HepG2 (cell line): ENCODE results near the gene DNAJC1. TPM values are rescaled to one million over a fixed set of nuclear protein-coding genes. Genes with fewer than 3 reads are reported as not detected.

ENCODE experiments used
- ATAC-seq: fragments of 200-7000 bp; cut with Tn5 transposase; 3 replicates; pipeline ENCODE4 v1.9.1; 2020; ENCODE audit warnings: mild to moderate bottlenecking, moderate library complexity
- BruUV-seq: library from RNA; stranded (reverse); fragments of 400-500 nt; replicated peaks from 2 replicates; lab custom pipeline; 2021; lab: Mats Ljungman, UMichigan
- CTCF ChIA-PET: fragments of 300-600 bp; formaldehyde crosslinking; extraction: SDS; loops from one replicate; lab custom pipeline; 2021; ENCODE audit warnings: low total read pairs, inconsistent platforms, low intra/inter-chr PET ratio; lab: Yijun Ruan, JAX
- POLR2A ChIA-PET: fragments of 350-600 bp; sonication (Branson Sonifier 250); formaldehyde crosslinking; loops from one replicate; lab custom pipeline; 2020; ENCODE audit warnings: antibody characterized with exemption, inconsistent platforms; lab: Yijun Ruan, JAX
- DNase-seq: peaks from one replicate; pipeline ENCODE4 v3.0.0-alpha.2; 2015; ENCODE audit warnings: low spot score
- FAIRE-seq: peaks from 3 replicates; lab custom pipeline; 2011; peaks lifted over from hg19 to GRCh38; lab: Jason Lieb, UNC
- H2AFZ ChIP-seq: one replicate; pipeline ENCODE4 v1.6.1; 2011; ENCODE audit warnings: low read length, inconsistent platforms
- H3K27ac ChIP-seq: fragments of 300-600 bp; 3 replicates; pipeline ENCODE4 v1.8.0; 2011; ENCODE audit warnings: mixed run types, mild to moderate bottlenecking, mixed read lengths, low read length, inconsistent platforms; ENCODE audit not compliant: insufficient read depth; ENCODE audit errors: extremely low read length
- H3K27me3 ChIP-seq, 2 experiments: fragments of 200-600 bp in 1 of 2; 2 replicates in 1 of 2; 3 replicates in 1 of 2; pipeline versions ENCODE4 v1.6.0 to v1.8.0; 2011; ENCODE audit warnings: low read length in 2 of 2, mild to moderate bottlenecking in 2 of 2, moderate library complexity in 2 of 2, inconsistent platforms in 1 of 2; ENCODE audit not compliant: insufficient read depth in 2 of 2, control insufficient read depth in 1 of 2
- H3K36me3 ChIP-seq, 2 experiments: fragments of 200-600 bp in 1 of 2; replicated peaks in 1 of 2; 2 replicates in 1 of 2; 3 replicates in 1 of 2; pipeline versions ENCODE4 v1.5.1 to v1.8.0; 2011; ENCODE audit warnings: low read length in 2 of 2, inconsistent platforms in 1 of 2; ENCODE audit not compliant: insufficient read depth in 2 of 2, control insufficient read depth in 1 of 2
- H3K4me1 ChIP-seq: 2 replicates; pipeline ENCODE4 v1.5.1; 2012; ENCODE audit warnings: low read length, inconsistent platforms; ENCODE audit not compliant: insufficient read depth
- H3K4me2 ChIP-seq: 2 replicates; pipeline ENCODE4 v1.6.0; 2011; ENCODE audit warnings: low read depth, low read length, inconsistent platforms
- H3K4me3 ChIP-seq, 3 experiments: fragments of 200-600 bp in 1 of 3; sonication (generic), shearing (Covaris generic) in 1 of 3; replicated peaks in 1 of 3; 2 replicates each; pipeline ENCODE4 v1.5.1; 2011 to 2016; ENCODE audit warnings: low read length in 3 of 3, inconsistent platforms in 2 of 3, low read depth in 2 of 3, mild to moderate bottlenecking in 2 of 3, control low read depth in 1 of 3, mixed read lengths in 1 of 3; ENCODE audit not compliant: insufficient read depth in 1 of 3
- H3K79me2 ChIP-seq: one replicate; pipeline ENCODE4 v1.6.1; 2011; ENCODE audit warnings: low read length, inconsistent platforms; ENCODE audit not compliant: insufficient read depth
- H3K9ac ChIP-seq: 2 replicates; pipeline ENCODE4 v1.6.0; 2011; ENCODE audit warnings: mild to moderate bottlenecking, low read depth, low read length, inconsistent platforms; ENCODE audit not compliant: insufficient read depth
- H3K9me3 ChIP-seq: 2 replicates; pipeline ENCODE4 v1.5.1; 2012; ENCODE audit warnings: mild to moderate bottlenecking, low read length
- H4K20me1 ChIP-seq: 2 replicates; pipeline ENCODE4 v1.6.0; 2011; ENCODE audit warnings: inconsistent platforms, mild to moderate bottlenecking, low read length, moderate library complexity; ENCODE audit not compliant: insufficient read depth
- AHR ChIP-seq: IDR thresholded peaks from 2 replicates; pipeline ENCODE4 v1.6.1; 2018; ENCODE audit warnings: missing genetic modification reagents, missing compliant biosample characterization
- ARNTL ChIP-seq: sonication (generic); formaldehyde crosslinking; IDR thresholded peaks from 2 replicates; pipeline ENCODE4 v1.4.0; 2020; ENCODE audit warnings: mild to moderate bottlenecking, missing genetic modification reagents
- EZH2 ChIP-seq: conservative IDR thresholded peaks from 2 replicates; pipeline ENCODE4 v1.6.1; 2012; ENCODE audit warnings: mild to moderate bottlenecking, low read depth, low read length, moderate library complexity
- HOMEZ ChIP-seq: IDR thresholded peaks from 2 replicates; pipeline ENCODE4 v1.6.1; 2016; ENCODE audit warnings: low read depth
- NFIC ChIP-seq: IDR thresholded peaks from 2 replicates; pipeline ENCODE4 v1.6.1; 2012; ENCODE audit warnings: mild to moderate bottlenecking, low read length, inconsistent platforms
- RXRA ChIP-seq: sonication (generic); formaldehyde crosslinking; IDR thresholded peaks from 2 replicates; pipeline ENCODE4 v1.5.1; 2020; ENCODE audit warnings: missing genetic modification reagents
- SAFB2 ChIP-seq: sonication (generic); formaldehyde crosslinking; IDR thresholded peaks from 2 replicates; pipeline ENCODE4 v1.5.1; 2020; ENCODE audit warnings: missing genetic modification reagents, low read depth, mild to moderate bottlenecking, borderline replicate concordance
- SKI ChIP-seq: fragments of 450-650 bp; IDR thresholded peaks from one replicate; pipeline ENCODE4 v1.6.1; 2018; ENCODE audit warnings: mild to moderate bottlenecking; ENCODE audit not compliant: partially characterized antibody
- SRSF9 ChIP-seq: fragments of 200-400 bp; formaldehyde crosslinking; IDR thresholded peaks from 2 replicates; pipeline ENCODE4 v1.6.1; 2018; ENCODE audit warnings: borderline replicate concordance, mild to moderate bottlenecking, low read depth, low read length; ENCODE audit not compliant: insufficient read depth, poor library complexity, severe bottlenecking
- TEF ChIP-seq: sonication (generic); formaldehyde crosslinking; IDR thresholded peaks from 2 replicates; pipeline ENCODE4 v1.5.0; 2020; ENCODE audit warnings: missing genetic modification reagents
- TSC22D2 ChIP-seq: sonication (generic); formaldehyde crosslinking; IDR thresholded peaks from 2 replicates; pipeline ENCODE4 v1.5.1; 2020; ENCODE audit warnings: missing genetic modification reagents, mild to moderate bottlenecking, borderline replicate concordance
- XBP1 ChIP-seq: sonication (generic); formaldehyde crosslinking; IDR thresholded peaks from 2 replicates; pipeline ENCODE4 v1.5.0; 2020; ENCODE audit warnings: missing genetic modification reagents
- ZC3H4 ChIP-seq: sonication (generic); formaldehyde crosslinking; IDR thresholded peaks from 2 replicates; pipeline ENCODE4 v1.4.0; 2020; ENCODE audit warnings: missing genetic modification reagents, borderline replicate concordance
- ZKSCAN1 ChIP-seq: fragments of 150-350 bp; IDR thresholded peaks from 2 replicates; pipeline ENCODE4 v1.6.1; 2014; ENCODE audit warnings: low read length
- ZNF644 ChIP-seq: IDR thresholded peaks from 2 replicates; pipeline ENCODE4 v1.6.1; 2016; ENCODE audit warnings: low read depth
- ZSCAN12 ChIP-seq: sonication (generic); formaldehyde crosslinking; IDR thresholded peaks from 2 replicates; pipeline ENCODE4 v1.9.0; 2021; ENCODE audit warnings: mild to moderate bottlenecking, missing genetic modification reagents
- WGBS: methylation state at CpG from one replicate; pipeline ENCODE4 v1.1.6; 2017; ENCODE audit warnings: low lambda C conversion rate; 5-methylcytosine and 5-hydroxymethylcytosine counted together
- in situ Hi-C: cut with HindIII; loops from 2 replicates; pipeline ENCODE4 v1.10.0; 2017; ENCODE audit warnings: low pct_unique_long_range_greater_than_20kb; ENCODE audit not compliant: extremely low pct_ligation_motif_present
- intact Hi-C: fragments of 100-400 bp; cut with micrococcal nuclease; formaldehyde crosslinking; loops from one replicate; pipeline ENCODE4 v1.10.0; 2022; ENCODE audit not compliant: unreplicated experiment
- polyA plus RNA-seq, 8 experiments: library from polyadenylated mRNA; depleted of rRNA in 3 of 8; stranded (reverse) in 7 of 8; unstranded in 1 of 8; fragments of >200 nt; fragmentation: Illumina TruSeq in 4 of 8; extraction: Trizol in 4 of 8; gene quantifications; 2 replicates each; pipeline versions ENCODE4 v1.2.1 to v1.2.3, GENCODE V29; 2011 to 2016; ENCODE audit warnings: low read depth in 4 of 8, missing spikeins in 1 of 8, mixed read lengths in 1 of 8; ENCODE audit not compliant: insufficient read depth in 1 of 8
- total RNA-seq, 5 experiments: library from RNA; depleted of rRNA; stranded (reverse); fragments of >200 nt; fragmentation: Illumina TruSeq; extraction: Trizol; gene quantifications; 2 replicates each; pipeline ENCODE4 v1.2.3, GENCODE V29; 2016; ENCODE audit warnings: low read depth in 1 of 5

Gene DNAJC1
- total and polyA plus RNA-seq, 2 of the 13 experiments (the other 11 are each of a cell fraction or from before 2014, with no cell fraction given): 9.9 to 16.6 TPM

GRCh38 chr10:21827308-21827707 is 176.2 kb downstream of the DNAJC1 start (continued):
- no peak for TF ChIP-seq TSC22D2 (CRISPR knock-in tag)
- no peak for TF ChIP-seq NFIC
- no peak for TF ChIP-seq EZH2
- no peak for TF ChIP-seq ZSCAN12 (CRISPR knock-in tag)

- 81% methylated on average over 2 of the region's 2 CpGs for WGBS
- Histone ChIP-seq H3K79me2 (no peaks in the 10 kb centered on the region), H3K27ac (no peak overlapping the region), H3K9me3 (peaks cover 42% of the 10 kb centered on the region), H3K4me2 (no peak overlapping the region), H3K36me3 (no peaks in the 10 kb centered on the region), H3K4me3 (no peak overlapping the region), H3K4me1 (no peaks in the 10 kb centered on the region), H3K9ac (no peak overlapping the region), H3K27me3 (no peaks in the 10 kb centered on the region), H2AFZ (no peak overlapping the region), H4K20me1 (no peaks in the 10 kb centered on the region)
- no peak for FAIRE-seq
- ChIA-PET POLR2A (no interaction called here), CTCF (no interaction called here)
- TF ChIP-seq RXRA (CRISPR knock-in tag): no peak
- no peak for TF ChIP-seq ZC3H4 (CRISPR knock-in tag)
- no peak for TF ChIP-seq SAFB2 (CRISPR knock-in tag)
- TF ChIP-seq SRSF9: no peak
- TF ChIP-seq ZNF644 (CRISPR knock-in tag): no peak
- no peak for TF ChIP-seq ARNTL
- TF ChIP-seq AHR: no peak
- TF ChIP-seq XBP1 (CRISPR knock-in tag): no peak
- TF ChIP-seq SKI: no peak
- no peak for TF ChIP-seq HOMEZ (CRISPR knock-in tag)
- no peak for TF ChIP-seq ZKSCAN1
- no peak for TF ChIP-seq TEF (CRISPR knock-in tag)
- in situ Hi-C loops (no loop called here), intact Hi-C loops (no loop called here)
- no peak for ATAC-seq
- no peak for DNase-seq
- BruUV-seq: no TSS peak
Observed at GRCh38 chr10:21826725-21827124, 176.8 kb downstream of the DNAJC1 start.
